Inflammatory macrophage treated with lipopolysaccharide for 4 hours (primary cell): ENCODE data around the gene WSB2.

Source experiments
- DNase-seq: peaks from one replicate; pipeline ENCODE4 v3.0.0-alpha.2; 2020

The WSB2 gene

DNA sequence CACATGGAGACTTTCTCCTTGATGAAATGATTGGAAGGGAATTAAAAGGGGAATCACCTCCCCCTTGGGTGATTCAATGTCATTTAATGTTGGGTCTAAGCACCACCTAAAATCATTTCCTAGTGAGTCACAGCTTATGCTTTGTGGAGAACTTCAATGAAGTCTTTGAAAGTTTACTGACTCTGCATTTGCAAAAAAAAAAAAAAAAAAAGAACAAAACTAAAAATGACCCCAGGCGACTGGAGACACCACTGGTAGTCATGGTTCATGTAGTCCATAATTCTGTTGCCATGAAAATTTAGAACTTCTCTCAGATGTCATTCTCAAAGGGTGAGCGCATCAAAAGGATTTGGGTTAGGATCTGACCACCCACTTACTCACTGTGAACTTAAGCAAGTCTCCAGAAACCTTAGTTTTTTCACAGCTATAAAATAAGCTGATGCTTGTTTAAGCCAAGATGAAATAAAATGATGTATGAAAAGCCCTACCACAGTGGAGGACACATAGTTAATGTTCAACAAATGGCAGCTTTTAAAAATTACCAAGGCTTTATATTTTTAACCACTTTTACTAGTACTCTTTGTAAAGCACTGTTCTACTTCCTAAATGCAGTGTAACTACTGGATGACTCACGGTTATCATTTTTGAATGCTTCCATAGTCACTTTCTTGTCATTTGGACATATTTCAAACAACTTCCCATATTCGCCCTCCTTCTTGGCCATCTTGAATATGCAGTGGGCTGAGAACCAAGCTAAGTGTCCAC lies 74.1 kb downstream of the WSB2 start:
- peak; percentile 27 for DNase-seq

- DNase-seq = no peak
Observed at GRCh38 chr12:117985182-117985581, 75.8 kb downstream of the WSB2 start.
